Transverse colon (tissue), 4 donors: Measurements from ENCODE around the gene TTC39A. TPM values are rescaled to one million over a fixed set of nuclear protein-coding genes. Genes with fewer than 3 reads are reported as not detected.
"Not testable (repeated sequence)": the region's sequence is repeated elsewhere in the genome, so short reads cannot be mapped to it uniquely, and the experiment has no call there.

ENCODE experiments used
- DNase-seq: peaks from one replicate; pipeline ENCODE4 v3.0.0-alpha.2; 2019
- H3K27ac ChIP-seq, 4 donors: fragments of 200-600 bp; sonication (generic); 2 replicates each; pipeline ENCODE4 v1.5.1; 2016 to 2018; ENCODE audit warnings: inconsistent platforms in 4 of 4
- H3K27me3 ChIP-seq: fragments of 200-600 bp; sonication (generic); 2 replicates; pipeline ENCODE4 v1.5.1; 2017; ENCODE audit warnings: inconsistent platforms
- H3K36me3 ChIP-seq, 4 donors: fragments of 200-600 bp; sonication (generic); 2 replicates each; pipeline ENCODE4 v1.5.1; 2017 to 2019; ENCODE audit warnings: inconsistent platforms in 4 of 4
- H3K4me1 ChIP-seq, 4 donors: fragments of 200-600 bp; sonication (generic); 2 replicates each; pipeline ENCODE4 v1.5.1; 2017 to 2020; ENCODE audit warnings: inconsistent platforms in 4 of 4
- H3K4me3 ChIP-seq, 4 donors: fragments of 200-600 bp; sonication (generic); 1 replicate in 1 of 4; 2 replicates in 3 of 4; pipeline versions ENCODE4 v1.5.1 to v1.6.1; 2017 to 2019; ENCODE audit warnings: inconsistent platforms in 4 of 4
- H3K9me3 ChIP-seq, 2 donors: fragments of 200-600 bp; sonication (generic); 2 replicates each; pipeline ENCODE4 v1.5.1; 2017 to 2019; ENCODE audit warnings: inconsistent platforms in 2 of 2
- CTCF ChIP-seq, 5 experiments: fragments of 200-600 bp in 3 of 5; fragments of 450-650 bp in 2 of 5; sonication (generic) in 3 of 5; IDR thresholded peaks; 1 replicate in 2 of 5; 2 replicates in 3 of 5; pipeline ENCODE4 v1.5.1; 2016 to 2017; ENCODE audit warnings: antibody characterized with exemption in 5 of 5, inconsistent platforms in 3 of 5, mild to moderate bottlenecking in 2 of 5, moderate library complexity in 1 of 5
- EP300 ChIP-seq: sonication (generic); formaldehyde crosslinking; IDR thresholded peaks from one replicate; pipeline ENCODE4 v1.6.1; 2017; ENCODE audit warnings: antibody characterized with exemption, low read depth
- POLR2A ChIP-seq: fragments of 450-650 bp; IDR thresholded peaks from one replicate; pipeline ENCODE4 v1.6.1; 2016; ENCODE audit warnings: antibody characterized with exemption, mild to moderate bottlenecking, moderate library complexity
- POLR2AphosphoS5 ChIP-seq, 3 donors: sonication (generic); formaldehyde crosslinking; IDR thresholded peaks; one replicate each; pipeline ENCODE4 v1.6.1; 2016; ENCODE audit warnings: antibody characterized with exemption in 3 of 3
- WGBS, 2 donors: methylation state at CpG; one replicate each; pipeline ENCODE4 v1.1.5; 2018; ENCODE audit warnings: low coverage in 1 of 2; 5-methylcytosine and 5-hydroxymethylcytosine counted together
- in situ Hi-C, 4 donors: fragments of 200-750 bp; cut with MboI; loops; one replicate each; pipeline versions ENCODE4 v1.15.0 to v1.15.1; 2017; ENCODE audit warnings: low sequenced_read_pairs in 3 of 4, low pct_ligation_motif_present in 1 of 4, low pct_unique_long_range_greater_than_20kb in 1 of 4
- intact Hi-C: fragments of 100-400 bp; cut with DNase I; formaldehyde crosslinking; loops from one replicate; pipeline ENCODE4 v1.15.1; 2023; ENCODE audit warnings: low total_unique reads
- total RNA-seq, 4 donors: library from RNA; depleted of rRNA; stranded (reverse); fragments of >200 nt; gene quantifications; one replicate each; pipeline ENCODE4 v1.1.0, GENCODE V29; 2016

The TTC39A gene
- total RNA-seq, 4 donors from 2014 or later, result 41.8 to 96.1 (median 73.0) TPM

GRCh38 chr1:51327386-51327785 lies 3.0 kb downstream of the TTC39A start:
- no peak for DNase-seq
- TF ChIP-seq EP300 (no peak), POLR2AphosphoS5 (IDR thresholded peaks at IDR 0.05) (no peak), POLR2A (no peak), CTCF (IDR thresholded peaks at IDR 0.05) (no peak)
- WGBS, 2 donors, result 86 to 90% methylated on average over 2 to 5 of the region's 5 CpGs
- Histone ChIP-seq H3K36me3 (no peaks in the 10 kb centered on the region), H3K27ac (no peak overlapping the region), H3K9me3 (no peaks in the 10 kb centered on the region), H3K4me1 (peaks cover 0 to 22% (median 10%) of the 10 kb centered on the region in 4 donors), H3K27me3 (peaks cover 4% of the 10 kb centered on the region), H3K4me3 (no peak overlapping the region)
- in situ Hi-C loops, result no loop called here
- intact Hi-C loops, result no loop called here

GRCh38 chr1:51326839-51327238 lies 3.5 kb downstream of the TTC39A start:
- in situ Hi-C loops, result no loop called here
- WGBS, 2 donors, result 83% methylated on average over 6 of the region's 8 CpGs; no CpG with 5 or more reads in 1 of the 2 donors
- TF ChIP-seq CTCF (IDR thresholded peaks at IDR 0.05) (no peak), EP300 (no peak)
- Histone ChIP-seq H3K27me3 (peaks cover 4% of the 10 kb centered on the region), H3K9me3 (no peaks in the 10 kb centered on the region), H3K27ac (no peak overlapping the region), H3K4me3 (no peak overlapping the region), H3K36me3 (no peaks in the 10 kb centered on the region), H3K4me1 (peaks cover 2 to 22% (median 10%) of the 10 kb centered on the region in 4 donors)
- intact Hi-C loops, result no loop called here
- DNase-seq, result no peak

- 90 to 100% methylated on average over 1 to 16 of the region's 16 CpGs for WGBS, 2 donors
Measured at GRCh38 chr1:51325878-51326755, 4.2 kb downstream of the TTC39A start.

GRCh38 chr1:51325391-51325790 lies 5.0 kb downstream of the TTC39A start:
- Histone ChIP-seq H3K9me3 (no peaks in the 10 kb centered on the region), H3K4me1 (peaks cover 0 to 16% (median 7%) of the 10 kb centered on the region in 4 donors), H3K36me3 (no peaks in the 10 kb centered on the region), H3K27me3 (no peaks in the 10 kb centered on the region), H3K27ac (no peak overlapping the region), H3K4me3 (no peak overlapping the region)
- in situ Hi-C loops (no loop called here), intact Hi-C loops (no loop called here)
- no peak for TF ChIP-seq POLR2AphosphoS5 (IDR thresholded peaks at IDR 0.05)
- TF ChIP-seq POLR2A, result no peak
- no peak for TF ChIP-seq CTCF (IDR thresholded peaks at IDR 0.05)
- TF ChIP-seq EP300, result no peak
- 50% methylated on average over 1 of the region's 1 CpG; no CpG with 5 or more reads in 1 of the 2 donors for WGBS, 2 donors
- DNase-seq, result no peak

More at GRCh38 chr1:51325878-51326755, 4.2 kb downstream of the TTC39A start:
- Histone ChIP-seq H3K27ac (no peak overlapping the region), H3K27me3 (peaks cover 4% of the 10 kb centered on the region), H3K36me3 (no peaks in the 10 kb centered on the region), H3K4me3 (no peak overlapping the region), H3K9me3 (no peaks in the 10 kb centered on the region), H3K4me1 (peaks cover 5 to 18% (median 10%) of the 10 kb centered on the region in 4 donors)
- DNase-seq, result no peak
- intact Hi-C loops, result no loop called here
- in situ Hi-C loops, result no loop called here
- TF ChIP-seq EP300, result no peak
- TF ChIP-seq POLR2A, result no peak
- TF ChIP-seq POLR2AphosphoS5 (IDR thresholded peaks at IDR 0.05), result no peak
- TF ChIP-seq CTCF (IDR thresholded peaks at IDR 0.05), result no peak

GRCh38 chr1:51325011-51325385 lies 5.4 kb downstream of the TTC39A start:
- H3K27ac ChIP-seq, H3K4me3 ChIP-seq, H3K9me3 ChIP-seq, H3K27me3 ChIP-seq, H3K36me3 ChIP-seq, DNase-seq, intact Hi-C loops, in situ Hi-C loops: not testable (repeated sequence)
- 84 to 91% methylated on average over 6 to 8 of the region's 8 CpGs for WGBS, 2 donors
- peaks cover 0 to 16% (median 7%) of the 10 kb centered on the region in 4 donors for H3K4me1 ChIP-seq
